BJ (cell line): ENCODE data around the gene MYL11. TPM values are rescaled to one million over a fixed set of nuclear protein-coding genes. Genes with fewer than 3 reads are reported as not detected.
A peak's percentile ranks its signal among the peaks of the same experiment; 100 is the strongest.

Experiments used
- CTCF ChIA-PET: fragments of 350-600 bp; formaldehyde crosslinking; extraction: SDS; loops from one replicate; lab custom pipeline; 2021; ENCODE audit warnings: antibody characterized with exemption, inconsistent platforms; lab: Yijun Ruan, JAX
- POLR2A ChIA-PET: fragments of 300-600 bp; sonication (Branson Sonifier 250); formaldehyde crosslinking; extraction: SDS; loops from one replicate; lab custom pipeline; 2021; ENCODE audit warnings: antibody characterized with exemption; lab: Charles Lee
- DNase-seq: peaks from one replicate; pipeline ENCODE4 v3.0.0-alpha.2; 2011; ENCODE audit warnings: low read depth
- H3K27me3 ChIP-seq: 2 replicates; pipeline ENCODE4 v1.6.0; 2011; ENCODE audit warnings: low read length; ENCODE audit not compliant: control insufficient read depth, insufficient read depth
- H3K36me3 ChIP-seq: 2 replicates; pipeline ENCODE4 v1.5.1; 2011; ENCODE audit warnings: low read length; ENCODE audit not compliant: control insufficient read depth, insufficient read depth
- H3K4me3 ChIP-seq: 2 replicates; pipeline ENCODE4 v1.5.1; 2011; ENCODE audit warnings: low read depth, mild to moderate bottlenecking, control low read depth, low read length
- polyA plus RNA-seq: library from polyadenylated mRNA; depleted of rRNA; stranded (reverse); fragments of >200 nt; gene quantifications from 2 replicates; pipeline ENCODE4 v1.2.3, GENCODE V29; 2011; rRNA removed
- small RNA-seq: library from RNA; depleted of rRNA; stranded (forward); fragments of <200 nt; gene quantifications from one replicate; pipeline ENCODE3, GENCODE V24; 2012; ENCODE audit warnings: low replicate concordance, low read depth; ENCODE audit not compliant: insufficient read length
- TF ChIP-seq, protein P1 (sequence below): IDR thresholded peaks from 2 replicates; pipeline ENCODE4 v1.5.1; 2011; ENCODE audit warnings: low read depth, mild to moderate bottlenecking, control low read depth, inconsistent platforms, low read length, moderate library complexity; ENCODE audit not compliant: insufficient read depth

Gene MYL11
- polyA plus RNA-seq, 1 experiment: 0.69 TPM

DNA sequence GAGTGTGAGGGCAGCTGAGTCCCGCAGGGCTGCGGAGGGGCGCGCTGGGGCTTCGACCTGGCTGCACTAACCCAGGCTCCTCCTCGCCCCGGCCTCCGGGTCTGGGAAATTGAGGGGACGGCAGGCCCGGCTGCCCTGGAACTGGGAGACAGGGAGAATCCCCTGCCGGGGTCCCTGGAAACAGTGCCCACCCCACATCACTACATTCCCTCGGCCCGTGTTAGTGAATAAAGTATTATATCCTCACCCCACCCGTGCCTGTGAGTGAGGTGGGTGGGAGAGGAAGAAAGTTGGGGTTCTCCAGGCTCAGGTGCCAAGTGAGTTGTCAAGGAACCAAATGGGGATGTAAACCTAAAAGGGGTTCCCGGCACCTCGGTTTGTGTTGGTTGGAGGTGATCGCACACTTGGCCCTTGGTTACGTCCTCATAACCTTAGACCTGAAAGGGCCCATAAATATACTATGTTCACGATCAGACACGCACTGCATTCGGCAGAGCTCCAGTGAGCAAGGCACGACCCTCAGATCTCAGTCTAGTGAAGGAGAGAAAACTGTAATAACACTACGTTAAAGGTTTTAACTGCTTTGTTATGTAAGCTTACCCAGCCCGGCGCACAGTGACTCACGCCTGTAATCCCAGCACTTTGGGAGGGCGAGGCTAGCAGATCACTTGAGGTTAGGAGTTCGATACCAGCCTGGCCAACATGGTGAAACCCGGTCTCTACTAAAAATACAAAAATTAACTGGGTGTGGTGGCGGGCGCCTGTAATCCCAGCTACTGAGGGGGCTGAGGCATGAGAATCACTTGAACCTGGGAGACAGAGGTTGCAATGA, 44.0 kb downstream of the MYL11 start:
- CTCF ChIA-PET: interaction anchor here (0.9 to 1.7 kb wide), 5 partner anchors 9 to 327 kb away, joined by 3 to 9 read pairs (median 4); partner anchors contain the start of genes DCTPP1 and TBX6

DNA sequence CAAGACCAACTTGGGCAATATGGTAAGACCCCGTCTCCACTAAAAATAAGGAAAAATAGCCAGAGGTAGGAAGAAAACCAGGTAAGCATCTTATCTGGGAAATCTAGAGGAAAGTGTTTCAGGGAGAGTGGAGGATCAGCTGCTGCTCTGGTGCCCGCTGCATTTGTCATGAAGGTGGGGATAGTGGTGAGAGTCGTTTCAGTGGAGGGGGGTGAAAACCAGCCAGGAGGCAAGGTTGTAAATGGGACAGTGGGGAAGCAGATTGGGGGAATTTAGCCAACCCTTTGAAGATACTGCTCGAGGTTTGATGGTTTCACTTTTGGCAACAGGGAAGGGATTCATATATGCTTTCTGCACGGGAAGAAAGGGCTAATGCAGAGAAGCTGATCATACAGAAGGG, 46.4 kb downstream of the MYL11 start:
- CTCF ChIA-PET: interaction anchor here (0.6 to 1.3 kb wide), 3 partner anchors 9 to 208 kb away, joined by 3 to 11 read pairs (median 5); partner anchors contain the start of gene DCTPP1
- H3K4me3 ChIP-seq: no peak overlapping the region
- H3K36me3 ChIP-seq: peaks cover 4% of the 10 kb centered on the region; the same call in 1 of the 2 replicates
- no peak for DNase-seq
- POLR2A ChIA-PET: no interaction called here
- TF ChIP-seq, protein P1, sequence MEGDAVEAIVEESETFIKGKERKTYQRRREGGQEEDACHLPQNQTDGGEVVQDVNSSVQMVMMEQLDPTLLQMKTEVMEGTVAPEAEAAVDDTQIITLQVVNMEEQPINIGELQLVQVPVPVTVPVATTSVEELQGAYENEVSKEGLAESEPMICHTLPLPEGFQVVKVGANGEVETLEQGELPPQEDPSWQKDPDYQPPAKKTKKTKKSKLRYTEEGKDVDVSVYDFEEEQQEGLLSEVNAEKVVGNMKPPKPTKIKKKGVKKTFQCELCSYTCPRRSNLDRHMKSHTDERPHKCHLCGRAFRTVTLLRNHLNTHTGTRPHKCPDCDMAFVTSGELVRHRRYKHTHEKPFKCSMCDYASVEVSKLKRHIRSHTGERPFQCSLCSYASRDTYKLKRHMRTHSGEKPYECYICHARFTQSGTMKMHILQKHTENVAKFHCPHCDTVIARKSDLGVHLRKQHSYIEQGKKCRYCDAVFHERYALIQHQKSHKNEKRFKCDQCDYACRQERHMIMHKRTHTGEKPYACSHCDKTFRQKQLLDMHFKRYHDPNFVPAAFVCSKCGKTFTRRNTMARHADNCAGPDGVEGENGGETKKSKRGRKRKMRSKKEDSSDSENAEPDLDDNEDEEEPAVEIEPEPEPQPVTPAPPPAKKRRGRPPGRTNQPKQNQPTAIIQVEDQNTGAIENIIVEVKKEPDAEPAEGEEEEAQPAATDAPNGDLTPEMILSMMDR: no peak
- no peaks in the 10 kb centered on the region for H3K27me3 ChIP-seq

More for the DNA sequence above, 44.0 kb downstream of the MYL11 start:
- Histone ChIP-seq H3K36me3 (peaks cover 2% of the 10 kb centered on the region; the same call in 1 of the 2 replicates), H3K27me3 (no peaks in the 10 kb centered on the region), H3K4me3 (peak overlapping the region; percentile 53)
- POLR2A ChIA-PET: interaction anchor here (0.7 to 1.1 kb wide), 2 partner anchors 11 to 68 kb away, joined by 3 read pairs; partner anchors contain the start of gene ZNF771
- DNase-seq: no peak
- TF ChIP-seq, protein P1: no peak

Small RNA genes lying within 50 kb of the gene (small RNA-seq; reads per million reads assigned to genes)
- not detected for gene RF00406

Other genes with a start within 250 kb of the MYL11 start
- 1.6 and 2.6 TPM in 2 replicates for gene CORO1A, start 191.2 kb upstream of the MYL11 start, polyA plus RNA-seq
- gene BOLA2B, start 181.1 kb upstream of the MYL11 start, polyA plus RNA-seq: 32.0 and 50.2 TPM in 2 replicates
- gene SLX1A, start 180.9 kb upstream of the MYL11 start, polyA plus RNA-seq: 7.5 and 19.8 TPM in 2 replicates
- gene SULT1A3, start 175.5 kb upstream of the MYL11 start, polyA plus RNA-seq: 6.2 TPM in 2 replicates
- gene NPIPB13, start 126.3 kb upstream of the MYL11 start, polyA plus RNA-seq: 0.92 and 0.93 TPM in 2 replicates
- 48.2 and 50.3 TPM in 2 replicates for gene CD2BP2, start 19.5 kb upstream of the MYL11 start, polyA plus RNA-seq
- 11.3 and 16.5 TPM in 2 replicates for gene TBC1D10B, start 4.3 kb upstream of the MYL11 start, polyA plus RNA-seq
- 0.17 and 0.22 TPM in 2 replicates for gene SEPTIN1, start 7.8 kb downstream of the MYL11 start, polyA plus RNA-seq
- 2.8 and 4.6 TPM in 2 replicates for gene ZNF48, start 20.6 kb downstream of the MYL11 start, polyA plus RNA-seq
- 6.8 and 7.9 TPM in 2 replicates for gene ZNF771, start 32.8 kb downstream of the MYL11 start, polyA plus RNA-seq
- gene DCTPP1, start 55.2 kb downstream of the MYL11 start, polyA plus RNA-seq: 27.5 and 33.9 TPM in 2 replicates
- gene SEPHS2, start 71.1 kb downstream of the MYL11 start, polyA plus RNA-seq: 44.4 and 50.3 TPM in 2 replicates
- gene ITGAL, start 97.9 kb downstream of the MYL11 start, polyA plus RNA-seq: 0.06 TPM in 2 replicates
- 14.0 and 17.2 TPM in 2 replicates for gene ZNF768, start 151.8 kb downstream of the MYL11 start, polyA plus RNA-seq
- 5.5 and 6.4 TPM in 2 replicates for gene ZNF747, start 160.1 kb downstream of the MYL11 start, polyA plus RNA-seq
- gene ZNF764, start 183.6 kb downstream of the MYL11 start, polyA plus RNA-seq: 2.3 and 2.6 TPM in 2 replicates
- gene ZNF688, start 196.9 kb downstream of the MYL11 start, polyA plus RNA-seq: 6.3 and 8.8 TPM in 2 replicates
- 6.6 TPM in 2 replicates for gene ZNF785, start 210.9 kb downstream of the MYL11 start, polyA plus RNA-seq
- gene ZNF689, start 235.6 kb downstream of the MYL11 start, polyA plus RNA-seq: 3.6 and 4.1 TPM in 2 replicates